Esophagus squamous epithelium (tissue), 4 donors: ENCODE measurements around the gene PLAC1.

Source experiments
- POLR2A ChIP-seq, 4 donors: fragments of 450-650 bp; IDR thresholded peaks; one replicate each; pipeline ENCODE4 v1.6.1; 2017; ENCODE audit warnings: antibody characterized with exemption in 4 of 4, mild to moderate bottlenecking in 4 of 4, moderate library complexity in 3 of 4
- TF ChIP-seq, protein P1 (sequence below), 6 experiments: fragments of 450-650 bp in 4 of 6; fragments of 200-600 bp in 2 of 6; sonication (generic) in 2 of 6; IDR thresholded peaks; one replicate each; pipeline ENCODE4 v1.5.1; 2016 to 2019; ENCODE audit warnings: antibody characterized with exemption in 6 of 6, mild to moderate bottlenecking in 4 of 6, moderate library complexity in 4 of 6

DNA sequence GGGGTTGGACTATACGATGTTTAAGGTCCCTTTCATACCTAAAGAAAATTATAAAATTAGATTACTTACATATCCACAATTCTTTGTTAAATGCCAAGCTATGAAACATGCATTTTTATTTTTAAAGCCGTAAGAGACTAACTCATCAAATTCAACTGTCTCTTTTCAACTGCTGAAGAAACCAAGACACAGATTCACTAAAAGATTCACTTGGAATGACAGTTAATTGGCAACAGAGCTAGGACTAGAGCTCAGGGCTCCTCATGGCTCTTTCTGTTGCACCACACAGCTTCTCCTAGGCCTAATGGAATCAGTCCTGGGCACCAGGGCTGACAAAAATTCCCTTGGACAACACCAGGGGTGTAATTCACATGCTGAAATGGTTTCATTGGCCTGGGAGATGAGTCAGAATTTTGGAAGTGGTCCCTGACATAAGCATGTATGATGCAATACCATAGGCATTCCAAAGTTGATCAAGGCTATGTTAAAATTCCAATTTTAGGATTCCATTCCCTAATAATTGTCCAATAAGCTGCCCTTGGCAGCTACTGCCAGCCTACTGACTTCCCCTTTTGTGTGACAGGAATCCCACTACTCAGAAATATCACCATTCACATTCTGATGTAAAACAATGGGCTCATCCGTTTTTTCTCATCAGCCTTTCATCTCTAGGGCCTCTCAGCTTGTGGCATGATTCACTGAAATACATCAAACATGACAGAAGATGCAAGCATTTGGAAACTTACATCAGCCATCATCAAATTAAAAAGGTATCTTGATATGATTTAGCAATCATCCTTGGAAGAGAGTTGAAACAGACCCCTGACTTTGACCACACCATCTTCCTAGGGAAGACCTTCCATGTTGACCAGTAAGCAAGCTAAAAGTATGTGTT, 54.2 kb downstream of the PLAC1 start:
- TF ChIP-seq, protein P1, sequence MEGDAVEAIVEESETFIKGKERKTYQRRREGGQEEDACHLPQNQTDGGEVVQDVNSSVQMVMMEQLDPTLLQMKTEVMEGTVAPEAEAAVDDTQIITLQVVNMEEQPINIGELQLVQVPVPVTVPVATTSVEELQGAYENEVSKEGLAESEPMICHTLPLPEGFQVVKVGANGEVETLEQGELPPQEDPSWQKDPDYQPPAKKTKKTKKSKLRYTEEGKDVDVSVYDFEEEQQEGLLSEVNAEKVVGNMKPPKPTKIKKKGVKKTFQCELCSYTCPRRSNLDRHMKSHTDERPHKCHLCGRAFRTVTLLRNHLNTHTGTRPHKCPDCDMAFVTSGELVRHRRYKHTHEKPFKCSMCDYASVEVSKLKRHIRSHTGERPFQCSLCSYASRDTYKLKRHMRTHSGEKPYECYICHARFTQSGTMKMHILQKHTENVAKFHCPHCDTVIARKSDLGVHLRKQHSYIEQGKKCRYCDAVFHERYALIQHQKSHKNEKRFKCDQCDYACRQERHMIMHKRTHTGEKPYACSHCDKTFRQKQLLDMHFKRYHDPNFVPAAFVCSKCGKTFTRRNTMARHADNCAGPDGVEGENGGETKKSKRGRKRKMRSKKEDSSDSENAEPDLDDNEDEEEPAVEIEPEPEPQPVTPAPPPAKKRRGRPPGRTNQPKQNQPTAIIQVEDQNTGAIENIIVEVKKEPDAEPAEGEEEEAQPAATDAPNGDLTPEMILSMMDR (IDR thresholded peaks at IDR 0.05): peak in 1 of 6 experiments; percentile 21
- TF ChIP-seq POLR2A (IDR thresholded peaks at IDR 0.05): no peak
